ENCODE measurements around the gene STK32C. TPM values are rescaled to one million over a fixed set of nuclear protein-coding genes. Genes with fewer than 3 reads are reported as not detected.

STK32C gene
- total and polyA plus RNA-seq, 2 of the 4 experiments (the other 2 are of a cell fraction), result 5.0 to 8.3 TPM

DNA sequence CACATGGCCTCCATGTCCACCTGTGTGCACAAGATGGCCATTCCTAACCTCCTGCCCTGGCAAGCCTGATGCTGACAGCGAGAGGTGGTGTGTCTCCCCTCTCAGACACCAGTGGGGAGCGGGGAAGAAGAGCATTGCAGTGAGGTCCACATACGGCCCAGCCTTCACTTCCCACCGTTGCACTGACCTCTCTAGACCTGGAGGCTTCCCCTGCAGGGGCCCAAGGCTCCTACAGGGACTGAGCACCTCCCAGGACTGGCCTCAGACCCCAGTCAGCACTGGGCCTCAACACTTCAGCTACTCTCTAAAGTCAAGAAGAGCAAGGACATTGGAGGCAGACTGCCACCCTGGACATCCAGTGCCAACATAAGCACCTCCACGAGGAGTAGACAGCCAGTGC lies 15.9 kb downstream of the STK32C start:
- H2AK5ac ChIP-seq (ENCODE audit: low read depth, low read length), result no peak overlapping the region
- TF ChIP-seq, protein P1, sequence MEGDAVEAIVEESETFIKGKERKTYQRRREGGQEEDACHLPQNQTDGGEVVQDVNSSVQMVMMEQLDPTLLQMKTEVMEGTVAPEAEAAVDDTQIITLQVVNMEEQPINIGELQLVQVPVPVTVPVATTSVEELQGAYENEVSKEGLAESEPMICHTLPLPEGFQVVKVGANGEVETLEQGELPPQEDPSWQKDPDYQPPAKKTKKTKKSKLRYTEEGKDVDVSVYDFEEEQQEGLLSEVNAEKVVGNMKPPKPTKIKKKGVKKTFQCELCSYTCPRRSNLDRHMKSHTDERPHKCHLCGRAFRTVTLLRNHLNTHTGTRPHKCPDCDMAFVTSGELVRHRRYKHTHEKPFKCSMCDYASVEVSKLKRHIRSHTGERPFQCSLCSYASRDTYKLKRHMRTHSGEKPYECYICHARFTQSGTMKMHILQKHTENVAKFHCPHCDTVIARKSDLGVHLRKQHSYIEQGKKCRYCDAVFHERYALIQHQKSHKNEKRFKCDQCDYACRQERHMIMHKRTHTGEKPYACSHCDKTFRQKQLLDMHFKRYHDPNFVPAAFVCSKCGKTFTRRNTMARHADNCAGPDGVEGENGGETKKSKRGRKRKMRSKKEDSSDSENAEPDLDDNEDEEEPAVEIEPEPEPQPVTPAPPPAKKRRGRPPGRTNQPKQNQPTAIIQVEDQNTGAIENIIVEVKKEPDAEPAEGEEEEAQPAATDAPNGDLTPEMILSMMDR (conservative IDR thresholded peaks at IDR 0.05; ENCODE audit: low read depth, low read length), result no peak
- TF ChIP-seq FOS (IDR thresholded peaks at IDR 0.05; ENCODE audit: low read depth, low read length) (no peak), MAZ (IDR thresholded peaks at IDR 0.05; ENCODE audit: borderline replicate concordance, low read depth, low read length) (no peak), CEBPB (IDR thresholded peaks at IDR 0.05; ENCODE audit: low read depth, low read length) (no peak), RCOR1 (IDR thresholded peaks at IDR 0.05; ENCODE audit: insufficient replicate concordance, low read length) (no peak), MXI1 (IDR thresholded peaks at IDR 0.05; ENCODE audit: borderline replicate concordance, low read depth, low read length) (no peak), SMC3 (IDR thresholded peaks at IDR 0.05; ENCODE audit: low read depth, low read length) (no peak), RAD21 (IDR thresholded peaks at IDR 0.05; ENCODE audit: low read length) (no peak), RFX5 (IDR thresholded peaks at IDR 0.05; ENCODE audit: low read depth, low read length) (no peak), NFE2L2 (IDR thresholded peaks at IDR 0.05; ENCODE audit: low read depth, low read length) (no peak), POLR2A (IDR thresholded peaks at IDR 0.05; ENCODE audit: low read depth, low read length) (no peak), BHLHE40 (IDR thresholded peaks at IDR 0.05; ENCODE audit: low read depth, low read length) (no peak), MAFK (IDR thresholded peaks at IDR 0.05; ENCODE audit: low read depth, low read length) (no peak)
- TF ChIP-seq, protein P2, sequence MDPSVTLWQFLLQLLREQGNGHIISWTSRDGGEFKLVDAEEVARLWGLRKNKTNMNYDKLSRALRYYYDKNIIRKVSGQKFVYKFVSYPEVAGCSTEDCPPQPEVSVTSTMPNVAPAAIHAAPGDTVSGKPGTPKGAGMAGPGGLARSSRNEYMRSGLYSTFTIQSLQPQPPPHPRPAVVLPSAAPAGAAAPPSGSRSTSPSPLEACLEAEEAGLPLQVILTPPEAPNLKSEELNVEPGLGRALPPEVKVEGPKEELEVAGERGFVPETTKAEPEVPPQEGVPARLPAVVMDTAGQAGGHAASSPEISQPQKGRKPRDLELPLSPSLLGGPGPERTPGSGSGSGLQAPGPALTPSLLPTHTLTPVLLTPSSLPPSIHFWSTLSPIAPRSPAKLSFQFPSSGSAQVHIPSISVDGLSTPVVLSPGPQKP (IDR thresholded peaks at IDR 0.05; ENCODE audit: borderline replicate concordance, low read depth, low read length), result no peak
- TF ChIP-seq, protein P3, sequence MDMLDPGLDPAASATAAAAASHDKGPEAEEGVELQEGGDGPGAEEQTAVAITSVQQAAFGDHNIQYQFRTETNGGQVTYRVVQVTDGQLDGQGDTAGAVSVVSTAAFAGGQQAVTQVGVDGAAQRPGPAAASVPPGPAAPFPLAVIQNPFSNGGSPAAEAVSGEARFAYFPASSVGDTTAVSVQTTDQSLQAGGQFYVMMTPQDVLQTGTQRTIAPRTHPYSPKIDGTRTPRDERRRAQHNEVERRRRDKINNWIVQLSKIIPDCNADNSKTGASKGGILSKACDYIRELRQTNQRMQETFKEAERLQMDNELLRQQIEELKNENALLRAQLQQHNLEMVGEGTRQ (IDR thresholded peaks at IDR 0.05; ENCODE audit: low read depth, low read length), result no peak
- no peak overlapping the region for H2AFZ ChIP-seq (replicated peaks; ENCODE audit: low read length, poor library complexity)
- no peak overlapping the region for H3K4me2 ChIP-seq (ENCODE audit: low read depth, low read length)
- H2BK20ac ChIP-seq (ENCODE audit: low read depth, low read length), result no peak overlapping the region
- no peaks in the 10 kb centered on the region for H3K4me1 ChIP-seq (ENCODE audit: control insufficient read depth, insufficient read depth, low read length)
- no peak overlapping the region for H2AK9ac ChIP-seq (replicated peaks; ENCODE audit: low read depth, low read length, poor library complexity)
- dilution Hi-C loops (cut with HindIII; ENCODE audit: low sequenced_read_pairs, unreplicated experiment), result no loop called here
- no peak overlapping the region for H3K9ac ChIP-seq (ENCODE audit: low read depth, low read length)
- peaks cover 2% of the 10 kb centered on the region for H3K9me3 ChIP-seq (ENCODE audit: control insufficient read depth, insufficient read depth, low read length)
- ATAC-seq (ENCODE audit: low read depth) (no peak), DNase-seq (no peak)
- no peak overlapping the region for H3K4ac ChIP-seq (ENCODE audit: low read depth, low read length)
- H3K14ac ChIP-seq (replicated peaks; ENCODE audit: low read depth, low read length), result no peak overlapping the region
- intact Hi-C loops (cut with micrococcal nuclease), result no loop called here
- no peak overlapping the region for H3K4me3 ChIP-seq (ENCODE audit: insufficient read depth, low read depth, low read length)
- H2BK15ac ChIP-seq (ENCODE audit: low read depth, low read length), result no peak overlapping the region
- no peak overlapping the region for H3K56ac ChIP-seq (ENCODE audit: extremely low read depth, insufficient read depth, low read length)
- in situ Hi-C loops (cut with MboI; ENCODE audit: low sequenced_read_pairs), result no loop called here
- H3K9me1 ChIP-seq (ENCODE audit: insufficient read depth, low read length), result no peaks in the 10 kb centered on the region
- no CpG with 5 or more reads among the region's 5 CpGs for WGBS, 2 experiments (ENCODE audit: extremely low coverage in 2 of 2, insufficient read length in 1 of 2)
- no peak overlapping the region for H4K91ac ChIP-seq (ENCODE audit: insufficient read depth, low read depth, low read length)
- POLR2A ChIA-PET (ENCODE audit: unreplicated experiment), result no interaction called here
- H3K27me3 ChIP-seq (ENCODE audit: control insufficient read depth, insufficient read depth, low read length), result peaks cover 8% of the 10 kb centered on the region
- H3K23ac ChIP-seq (ENCODE audit: low read depth, low read length), result no peak overlapping the region
- H4K5ac ChIP-seq (ENCODE audit: low read depth, low read length), result no peak overlapping the region
- no peaks in the 10 kb centered on the region for H3K36me3 ChIP-seq (ENCODE audit: control insufficient read depth, insufficient read depth, low read length)
- no peak overlapping the region for H4K8ac ChIP-seq (ENCODE audit: low read depth in 2 of 2, low read length in 2 of 2)
- no peak overlapping the region for H2BK120ac ChIP-seq (ENCODE audit: low read depth, low read length)
- no peak overlapping the region for H3K27ac ChIP-seq (ENCODE audit: insufficient read depth, low read length)
- no peaks in the 10 kb centered on the region for H4K20me1 ChIP-seq (ENCODE audit: insufficient read depth, low read length)
- no peaks in the 10 kb centered on the region for H3K79me1 ChIP-seq (ENCODE audit: low read depth in 1 of 2, low read length in 2 of 2)
- H3K18ac ChIP-seq (ENCODE audit: low read depth, low read length), result no peak overlapping the region
- CTCF ChIA-PET, result no interaction called here
- H2BK5ac ChIP-seq (ENCODE audit: low read depth, low read length, poor library complexity, severe bottlenecking), result no peak overlapping the region
- no TSS peak for BruUV-seq (replicated peaks)
